ENCODE measurements around the gene APOLD1.
A peak's percentile ranks its signal among the peaks of the same experiment; 100 is the strongest.

APOLD1 gene

DNA sequence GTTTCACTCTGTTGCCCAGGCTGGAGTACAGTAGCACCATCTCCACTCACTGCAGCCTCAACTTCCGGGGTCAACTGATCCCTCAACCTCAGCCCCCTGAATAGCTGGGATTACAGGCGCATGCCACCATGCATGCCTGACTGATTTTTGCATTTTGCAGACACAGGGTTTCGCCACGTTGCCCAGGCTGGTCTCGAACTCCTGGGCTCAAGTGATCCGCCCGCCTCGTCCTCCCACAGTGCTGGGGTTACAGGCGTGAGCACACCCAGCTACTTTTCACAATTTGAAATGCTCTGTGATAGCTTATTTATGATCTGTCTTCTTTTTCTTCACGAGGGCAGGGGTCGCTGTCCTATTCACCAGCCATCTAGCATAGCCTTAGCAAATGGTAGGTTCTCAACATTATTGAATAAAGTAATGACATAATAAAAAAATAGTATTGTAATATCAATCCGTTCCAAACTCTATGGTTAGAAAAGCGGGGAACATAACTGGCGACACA, 27.2 kb downstream of the APOLD1 start:
- Histone ChIP-seq H3K27me3 (replicated peaks in 2 of 5; ENCODE audit: control insufficient read depth in 4 of 5, insufficient read depth in 5 of 5, low read length in 4 of 5) (no peaks in the 10 kb centered on the region), H3K4me1 (ENCODE audit: control extremely low read depth in 1 of 4, control insufficient read depth in 4 of 4, insufficient read depth in 4 of 4, low read length in 3 of 4) (peaks cover 10 to 27% (median 23%) of the 10 kb centered on the region in 4 experiments), H3K4me3 (ENCODE audit: control insufficient read depth in 1 of 7, extremely low read depth in 1 of 7, insufficient read depth in 4 of 7, low read depth in 2 of 7, low read length in 6 of 7) (peak overlapping the region in 4 of 7 experiments; percentile 88 to 99 (median 92)), H3K9me3 (ENCODE audit: control extremely low read depth in 1 of 5, control insufficient read depth in 4 of 5, insufficient read depth in 2 of 5, low read depth in 1 of 5, low read length in 4 of 5) (no peaks in the 10 kb centered on the region), H3K36me3 (ENCODE audit: control insufficient read depth in 4 of 4, insufficient read depth in 4 of 4, low read length in 3 of 4) (peaks cover 2 to 19% (median 4%) of the 10 kb centered on the region in 4 experiments), H3K27ac (ENCODE audit: insufficient read depth in 1 of 2, low read depth in 1 of 2, low read length in 2 of 2, poor library complexity in 1 of 2, severe bottlenecking in 2 of 2) (peak overlapping the region in 1 of 2 experiments; percentile 97)
- no peak for DNase-seq
- ChIA-PET POLR2A (interaction anchor here (0.9 to 1.2 kb wide), 2 partner anchors 9 to 24 kb away, joined by 3 read pairs; no protein-coding TSS in a partner anchor), CTCF (interaction anchor here (0.6 to 1.3 kb wide), 4 partner anchors 9 to 26 kb away, joined by 3 to 5 read pairs (median 4); no protein-coding TSS in a partner anchor)
- WGBS (ENCODE audit: insufficient coverage) = 80% methylated on average over 12 of the region's 14 CpGs

DNA sequence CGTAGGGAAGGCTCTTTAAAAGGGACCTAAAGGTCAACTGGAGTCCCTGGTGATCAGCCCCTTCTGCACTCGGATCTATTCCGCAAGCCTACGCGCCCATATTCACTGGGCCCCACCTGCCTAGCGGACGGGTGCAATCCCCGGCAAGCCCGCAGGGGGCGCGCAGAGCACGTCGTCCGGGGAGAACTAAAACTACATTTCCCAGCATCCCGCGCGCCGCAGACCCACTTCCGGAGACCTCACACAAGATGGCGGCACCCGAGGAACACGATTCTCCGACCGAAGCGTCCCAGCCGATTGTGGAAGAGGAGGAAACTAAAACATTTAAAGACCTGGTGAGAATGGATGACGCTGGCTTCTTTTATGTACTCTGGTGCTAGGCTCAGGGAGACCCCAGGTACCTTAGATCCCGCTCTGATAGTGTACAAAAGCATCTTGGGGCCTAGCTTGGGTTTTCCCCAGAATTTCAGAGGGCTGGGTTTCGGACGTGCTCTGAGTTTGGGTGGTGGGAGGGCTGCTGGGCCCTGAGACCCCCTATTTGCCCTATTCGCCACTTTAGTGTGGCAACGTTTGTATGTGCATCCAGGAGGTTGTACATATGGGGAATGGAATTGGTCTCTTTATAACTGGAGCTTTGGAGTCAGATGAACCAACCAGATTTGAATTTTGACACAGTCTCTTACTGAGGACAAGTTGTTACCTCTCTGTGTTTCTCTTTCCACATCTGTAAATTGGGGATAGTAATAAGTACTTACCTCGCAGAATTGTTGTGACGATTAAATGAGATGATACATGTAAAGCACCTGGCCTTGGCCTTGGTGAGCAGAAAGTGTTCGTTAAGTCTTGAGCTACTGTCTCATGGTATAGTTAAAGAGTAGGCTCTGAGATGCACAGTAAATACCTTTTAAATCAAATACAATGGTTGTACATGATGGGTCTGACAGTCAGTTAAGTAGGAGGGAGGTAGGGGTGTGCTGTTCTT, 28.0 kb downstream of the APOLD1 start, which contains the start of gene DDX47:
DDX47 (plus strand) TSS at position 227 of the 982 bp plus-strand sequence; CDS start at position 249, 22 bp downstream.
- POLR2A ChIA-PET = interaction anchor here (0.5 to 1.3 kb wide), 3 partner anchors 10 to 1755 kb away, joined by 3 read pairs; no protein-coding TSS in a partner anchor
- Histone ChIP-seq H3K36me3 (ENCODE audit: control insufficient read depth in 4 of 4, insufficient read depth in 4 of 4, low read length in 3 of 4) (peaks cover 2 to 23% (median 4%) of the 10 kb centered on the region in 4 experiments), H3K27ac (ENCODE audit: insufficient read depth in 1 of 2, low read depth in 1 of 2, low read length in 2 of 2, poor library complexity in 1 of 2, severe bottlenecking in 2 of 2) (peak within 1 kb of the TSS; percentile 84 to 97), H3K9me3 (ENCODE audit: control extremely low read depth in 1 of 5, control insufficient read depth in 4 of 5, insufficient read depth in 2 of 5, low read depth in 1 of 5, low read length in 4 of 5) (no peaks in the 10 kb centered on the region), H3K27me3 (replicated peaks in 2 of 5; ENCODE audit: control insufficient read depth in 4 of 5, insufficient read depth in 5 of 5, low read length in 4 of 5) (no peaks in the 10 kb centered on the region), H3K4me3 (ENCODE audit: control insufficient read depth in 1 of 7, extremely low read depth in 1 of 7, insufficient read depth in 4 of 7, low read depth in 2 of 7, low read length in 6 of 7) (peak within 1 kb of the TSS; percentile 88 to 99 (median 94)), H3K4me1 (ENCODE audit: control extremely low read depth in 1 of 4, control insufficient read depth in 4 of 4, insufficient read depth in 4 of 4, low read length in 3 of 4) (peaks cover 10 to 20% (median 16%) of the 10 kb centered on the region in 4 experiments)
- CTCF ChIA-PET = interaction anchor here (0.8 to 1.3 kb wide), 9 partner anchors 8 to 184 kb away, joined by 3 to 6 read pairs (median 3); no protein-coding TSS in a partner anchor
- DNase-seq = peak; percentile 94 to 96 (median 94)
- 2% methylated on average over 28 of the region's 35 CpGs for WGBS (ENCODE audit: insufficient coverage)

DNA sequence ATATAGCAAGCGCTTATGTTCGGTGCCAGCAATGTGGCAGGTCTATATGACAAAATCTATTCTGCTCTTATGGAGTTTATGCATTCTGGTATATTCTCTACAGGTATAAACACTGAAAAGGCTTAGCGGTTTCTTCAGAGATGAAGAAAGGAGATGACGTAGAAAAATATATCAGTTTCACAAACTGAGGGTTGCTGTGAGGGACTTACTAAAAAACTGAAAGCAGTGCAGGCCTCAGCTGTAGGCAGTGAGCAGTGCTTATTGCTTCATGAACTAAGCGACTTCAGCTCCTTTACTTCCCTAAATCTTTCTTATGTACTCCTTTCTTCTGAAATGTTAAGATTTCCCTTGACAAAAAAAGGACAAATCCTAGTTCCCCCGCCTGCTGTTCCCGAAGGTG, 32.2 kb downstream of the APOLD1 start:
- POLR2A ChIA-PET = no interaction called here
- Histone ChIP-seq H3K4me1 (ENCODE audit: control extremely low read depth in 1 of 4, control insufficient read depth in 4 of 4, insufficient read depth in 4 of 4, low read length in 3 of 4) (peaks cover 8 to 12% (median 10%) of the 10 kb centered on the region in 4 experiments), H3K36me3 (ENCODE audit: control insufficient read depth in 4 of 4, insufficient read depth in 4 of 4, low read length in 3 of 4) (peaks cover 12 to 55% (median 18%) of the 10 kb centered on the region in 4 experiments), H3K4me3 (ENCODE audit: control insufficient read depth in 1 of 7, extremely low read depth in 1 of 7, insufficient read depth in 4 of 7, low read depth in 2 of 7, low read length in 6 of 7) (no peak overlapping the region), H3K27ac (ENCODE audit: insufficient read depth in 1 of 2, low read depth in 1 of 2, low read length in 2 of 2, poor library complexity in 1 of 2, severe bottlenecking in 2 of 2) (no peak overlapping the region), H3K9me3 (ENCODE audit: control extremely low read depth in 1 of 5, control insufficient read depth in 4 of 5, insufficient read depth in 2 of 5, low read depth in 1 of 5, low read length in 4 of 5) (no peaks in the 10 kb centered on the region), H3K27me3 (replicated peaks in 2 of 5; ENCODE audit: control insufficient read depth in 4 of 5, insufficient read depth in 5 of 5, low read length in 4 of 5) (no peaks in the 10 kb centered on the region)
- WGBS (ENCODE audit: insufficient coverage) = 96% methylated on average over 5 of the region's 7 CpGs
- no peak for DNase-seq
- CTCF ChIA-PET = interaction anchor here (0.8 to 1.4 kb wide), 2 partner anchors 28 to 397 kb away, joined by 3 to 4 read pairs; no protein-coding TSS in a partner anchor

- H3K4me1 ChIP-seq (ENCODE audit: control extremely low read depth in 1 of 4, control insufficient read depth in 4 of 4, insufficient read depth in 4 of 4, low read length in 3 of 4) = peaks cover 6 to 8% (median 8%) of the 10 kb centered on the region in 4 experiments
- no peak overlapping the region for H3K4me3 ChIP-seq (ENCODE audit: control insufficient read depth in 1 of 7, extremely low read depth in 1 of 7, insufficient read depth in 4 of 7, low read depth in 2 of 7, low read length in 6 of 7)
- no peaks in the 10 kb centered on the region for H3K9me3 ChIP-seq (ENCODE audit: control extremely low read depth in 1 of 5, control insufficient read depth in 4 of 5, insufficient read depth in 2 of 5, low read depth in 1 of 5, low read length in 4 of 5)
- POLR2A ChIA-PET = interaction anchor here (0.5 kb wide), 1 partner anchor 38 kb away, joined by 4 read pairs; no protein-coding TSS in a partner anchor
- peaks cover 18 to 66% (median 25%) of the 10 kb centered on the region in 4 experiments for H3K36me3 ChIP-seq (ENCODE audit: control insufficient read depth in 4 of 4, insufficient read depth in 4 of 4, low read length in 3 of 4)
- DNase-seq = no peak
- CTCF ChIA-PET = interaction anchor here (0.7 kb wide), 1 partner anchor 394 kb away, joined by 4 read pairs; no protein-coding TSS in a partner anchor
- no peak overlapping the region for H3K27ac ChIP-seq (ENCODE audit: insufficient read depth in 1 of 2, low read depth in 1 of 2, low read length in 2 of 2, poor library complexity in 1 of 2, severe bottlenecking in 2 of 2)
- WGBS (ENCODE audit: insufficient coverage) = 100% methylated on average over 1 of the region's 4 CpGs
- no peaks in the 10 kb centered on the region for H3K27me3 ChIP-seq (replicated peaks in 2 of 5; ENCODE audit: control insufficient read depth in 4 of 5, insufficient read depth in 5 of 5, low read length in 4 of 5)
Measured at GRCh38 chr12:12818701-12819100, 33.2 kb downstream of the APOLD1 start.

DNA sequence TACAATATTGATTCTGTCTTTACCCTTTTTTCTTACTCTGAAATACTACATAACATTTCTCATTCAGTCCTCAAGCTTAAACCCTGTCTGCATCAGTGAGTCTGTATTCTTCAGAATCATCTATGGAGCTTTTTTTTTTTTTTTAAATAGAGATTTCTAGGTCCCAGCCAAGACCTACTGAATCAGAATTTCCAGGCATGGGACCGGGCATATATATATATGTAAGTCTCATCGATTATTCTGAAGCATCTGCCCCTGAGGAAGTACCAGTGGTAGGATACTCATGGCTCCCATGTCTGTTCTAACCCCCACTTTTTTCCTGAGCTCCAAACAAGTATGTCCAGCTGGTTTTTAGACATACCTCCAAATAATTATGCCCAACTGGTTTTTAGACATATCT, 33.8 kb downstream of the APOLD1 start:
- H3K4me1 ChIP-seq (ENCODE audit: control extremely low read depth in 1 of 4, control insufficient read depth in 4 of 4, insufficient read depth in 4 of 4, low read length in 3 of 4) = peaks cover 2 to 3% (median 3%) of the 10 kb centered on the region in 4 experiments
- no peaks in the 10 kb centered on the region for H3K27me3 ChIP-seq (replicated peaks in 2 of 5; ENCODE audit: control insufficient read depth in 4 of 5, insufficient read depth in 5 of 5, low read length in 4 of 5)
- WGBS (ENCODE audit: insufficient coverage) = 100% methylated on average over 1 of the region's 2 CpGs
- H3K9me3 ChIP-seq (ENCODE audit: control extremely low read depth in 1 of 5, control insufficient read depth in 4 of 5, insufficient read depth in 2 of 5, low read depth in 1 of 5, low read length in 4 of 5) = no peaks in the 10 kb centered on the region
- CTCF ChIA-PET = interaction anchor here (0.7 to 1.0 kb wide), 2 partner anchors 26 to 393 kb away, joined by 3 to 4 read pairs; no protein-coding TSS in a partner anchor
- no peak for DNase-seq
- H3K36me3 ChIP-seq (ENCODE audit: control insufficient read depth in 4 of 4, insufficient read depth in 4 of 4, low read length in 3 of 4) = peaks cover 19 to 70% (median 28%) of the 10 kb centered on the region in 4 experiments
- POLR2A ChIA-PET = interaction anchor here (0.5 kb wide), 1 partner anchor 38 kb away, joined by 4 read pairs; no protein-coding TSS in a partner anchor
- no peak overlapping the region for H3K4me3 ChIP-seq (ENCODE audit: control insufficient read depth in 1 of 7, extremely low read depth in 1 of 7, insufficient read depth in 4 of 7, low read depth in 2 of 7, low read length in 6 of 7)
- no peak overlapping the region for H3K27ac ChIP-seq (ENCODE audit: insufficient read depth in 1 of 2, low read depth in 1 of 2, low read length in 2 of 2, poor library complexity in 1 of 2, severe bottlenecking in 2 of 2)

DNA sequence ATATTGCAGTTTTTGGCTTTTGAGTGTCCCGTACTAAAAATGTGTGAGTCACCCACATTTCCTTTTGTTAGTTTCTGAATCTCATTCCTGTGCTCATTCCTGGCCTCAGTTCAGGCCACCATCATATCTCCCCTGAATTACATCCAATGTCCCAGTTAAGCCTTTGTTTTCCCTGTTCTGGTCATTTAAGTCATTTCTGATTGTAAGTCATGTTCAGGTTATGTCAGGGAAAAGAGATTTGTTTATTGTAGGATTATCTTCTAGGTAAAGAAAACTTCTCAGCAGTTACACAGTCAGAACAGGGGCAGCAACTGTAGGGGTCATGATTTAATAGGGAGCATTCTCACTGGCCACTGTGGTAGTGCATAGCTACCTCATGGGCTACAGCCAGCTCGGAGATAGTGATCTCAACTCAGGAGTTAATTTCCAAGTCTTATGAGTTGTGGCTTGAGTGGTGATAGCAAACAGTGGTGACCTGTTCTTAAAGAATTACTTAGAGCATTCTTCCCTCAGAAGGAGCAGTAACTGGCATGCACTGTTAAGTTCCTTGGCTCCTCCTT, 34.4 kb downstream of the APOLD1 start:
- H3K36me3 ChIP-seq (ENCODE audit: control insufficient read depth in 4 of 4, insufficient read depth in 4 of 4, low read length in 3 of 4) = peaks cover 25 to 76% (median 32%) of the 10 kb centered on the region in 4 experiments
- H3K27me3 ChIP-seq (replicated peaks in 2 of 5; ENCODE audit: control insufficient read depth in 4 of 5, insufficient read depth in 5 of 5, low read length in 4 of 5) = no peaks in the 10 kb centered on the region
- DNase-seq = no peak
- ChIA-PET CTCF (interaction anchor here (1.0 kb wide), 1 partner anchor 27 kb away, joined by 3 read pairs; no protein-coding TSS in a partner anchor), POLR2A (no interaction called here)
- H3K27ac ChIP-seq (ENCODE audit: insufficient read depth in 1 of 2, low read depth in 1 of 2, low read length in 2 of 2, poor library complexity in 1 of 2, severe bottlenecking in 2 of 2) = no peak overlapping the region
- H3K9me3 ChIP-seq (ENCODE audit: control extremely low read depth in 1 of 5, control insufficient read depth in 4 of 5, insufficient read depth in 2 of 5, low read depth in 1 of 5, low read length in 4 of 5) = no peaks in the 10 kb centered on the region
- no peak overlapping the region for H3K4me3 ChIP-seq (ENCODE audit: control insufficient read depth in 1 of 7, extremely low read depth in 1 of 7, insufficient read depth in 4 of 7, low read depth in 2 of 7, low read length in 6 of 7)
- H3K4me1 ChIP-seq (ENCODE audit: control extremely low read depth in 1 of 4, control insufficient read depth in 4 of 4, insufficient read depth in 4 of 4, low read length in 3 of 4) = no peaks in the 10 kb centered on the region
- 93% methylated on average over 2 of the region's 2 CpGs for WGBS (ENCODE audit: insufficient coverage)

All from common myeloid progenitor, CD34-positive (primary cell).